ENCODE measurements around the gene TENT4B. TPM values are rescaled to one million over a fixed set of nuclear protein-coding genes. Genes with fewer than 3 reads are reported as not detected.
A peak's percentile ranks its signal among the peaks of the same experiment; 100 is the strongest.

TENT4B gene
- total RNA-seq, 2 experiments from 2014 or later = 5.8 to 8.8 TPM

- H3K9me3 ChIP-seq (ENCODE audit: low read length) = no peaks in the 10 kb centered on the region; the same call in 1 of the 2 replicates
- no peaks in the 10 kb centered on the region for H3K36me3 ChIP-seq (ENCODE audit: insufficient read depth, low read length)
- peaks cover 7% of the 10 kb centered on the region for H4K20me1 ChIP-seq (ENCODE audit: insufficient read depth, low read length)
- intact Hi-C loops (cut with micrococcal nuclease; ENCODE audit: unreplicated experiment) = loop anchor here (5.0 kb wide), 1 partner anchor 128 kb away; the partner anchor contains the start of gene HEATR3
- no peak overlapping the region for H2AFZ ChIP-seq (ENCODE audit: low read length)
- peak overlapping the region; percentile 41 for H3K4me2 ChIP-seq (ENCODE audit: low read length)
- H3K27ac ChIP-seq (ENCODE audit: low read depth, low read length, poor library complexity, severe bottlenecking) = no peak overlapping the region
- ChIA-PET POLR2A (interaction anchor here (1.6 kb wide), 1 partner anchor 15 kb away, joined by 4 read pairs; no protein-coding TSS in a partner anchor), CTCF (ENCODE audit: unreplicated experiment) (no interaction called here)
- BruUV-seq (replicated peaks) = no TSS peak
- no peak for DNase-seq (ENCODE audit: low spot score)
- peaks cover 50% of the 10 kb centered on the region for H3K4me1 ChIP-seq (ENCODE audit: insufficient read depth, low read length, poor library complexity, severe bottlenecking)
- no peak for TF ChIP-seq CTCF (conservative IDR thresholded peaks at IDR 0.05; ENCODE audit: low read length)
- no peak for TF ChIP-seq EZH2phosphoT487 (IDR thresholded peaks at IDR 0.05; ENCODE audit: borderline replicate concordance, low read depth, low read length)
- H3K4me3 ChIP-seq (ENCODE audit: low read depth, low read length, poor library complexity, severe bottlenecking) = no peak overlapping the region
- H3K9me2 ChIP-seq (ENCODE audit: insufficient read depth, low read length) = no peaks in the 10 kb centered on the region
- H3K79me2 ChIP-seq (ENCODE audit: insufficient read depth, low read depth, low read length) = peaks cover 17% of the 10 kb centered on the region; the same call in 1 of the 2 replicates
Observed at GRCh38 chr16:50195276-50195675, 42.2 kb downstream of the TENT4B start.

- intact Hi-C loops (cut with micrococcal nuclease; ENCODE audit: unreplicated experiment) = loop anchor here (5.0 kb wide), 1 partner anchor 128 kb away; the partner anchor contains the start of gene HEATR3
- H3K4me3 ChIP-seq (ENCODE audit: low read depth, low read length, poor library complexity, severe bottlenecking) = no peak overlapping the region
- no peak for TF ChIP-seq EZH2phosphoT487 (IDR thresholded peaks at IDR 0.05; ENCODE audit: borderline replicate concordance, low read depth, low read length)
- no peak for TF ChIP-seq CTCF (conservative IDR thresholded peaks at IDR 0.05; ENCODE audit: low read length)
- no peak overlapping the region for H2AFZ ChIP-seq (ENCODE audit: low read length)
- H3K4me1 ChIP-seq (ENCODE audit: insufficient read depth, low read length, poor library complexity, severe bottlenecking) = peaks cover 50% of the 10 kb centered on the region
- DNase-seq (ENCODE audit: low spot score) = no peak
- ChIA-PET CTCF (ENCODE audit: unreplicated experiment) (no interaction called here), POLR2A (interaction anchor here (0.6 to 1.7 kb wide), 3 partner anchors 10 to 29 kb away, joined by 3 to 5 read pairs (median 4); no protein-coding TSS in a partner anchor)
- no peak overlapping the region for H3K4me2 ChIP-seq (ENCODE audit: low read length)
- H3K9me3 ChIP-seq (ENCODE audit: low read length) = no peaks in the 10 kb centered on the region; the same call in 1 of the 2 replicates
- no peaks in the 10 kb centered on the region for H3K9me2 ChIP-seq (ENCODE audit: insufficient read depth, low read length)
- no peaks in the 10 kb centered on the region for H3K36me3 ChIP-seq (ENCODE audit: insufficient read depth, low read length)
- H3K27ac ChIP-seq (ENCODE audit: low read depth, low read length, poor library complexity, severe bottlenecking) = no peak overlapping the region
- BruUV-seq (replicated peaks) = no TSS peak
- H3K79me2 ChIP-seq (ENCODE audit: insufficient read depth, low read depth, low read length) = peaks cover 17% of the 10 kb centered on the region; the same call in 1 of the 2 replicates
- H4K20me1 ChIP-seq (ENCODE audit: insufficient read depth, low read length) = peaks cover 3% of the 10 kb centered on the region
Observed at GRCh38 chr16:50195756-50196155, 42.6 kb downstream of the TENT4B start.

GRCh38 chr16:50197582-50197981 is 44.5 kb downstream of the TENT4B start:
- BruUV-seq (replicated peaks) = no TSS peak
- H4K20me1 ChIP-seq (ENCODE audit: insufficient read depth, low read length) = no peaks in the 10 kb centered on the region
- H3K4me3 ChIP-seq (ENCODE audit: low read depth, low read length, poor library complexity, severe bottlenecking) = no peak overlapping the region
- no peaks in the 10 kb centered on the region; the same call in 1 of the 2 replicates for H3K9me3 ChIP-seq (ENCODE audit: low read length)
- peak; percentile 51 for DNase-seq (ENCODE audit: low spot score)
- H3K79me2 ChIP-seq (ENCODE audit: insufficient read depth, low read depth, low read length) = peaks cover 17% of the 10 kb centered on the region; the same call in 1 of the 2 replicates
- H3K36me3 ChIP-seq (ENCODE audit: insufficient read depth, low read length) = no peaks in the 10 kb centered on the region
- H3K4me1 ChIP-seq (ENCODE audit: insufficient read depth, low read length, poor library complexity, severe bottlenecking) = peaks cover 50% of the 10 kb centered on the region
- H2AFZ ChIP-seq (ENCODE audit: low read length) = peak overlapping the region; percentile 17; the same call in 1 of the 2 replicates
- intact Hi-C loops (cut with micrococcal nuclease; ENCODE audit: unreplicated experiment) = loop anchor here (5.0 kb wide), 1 partner anchor 130 kb away; the partner anchor contains the start of gene HEATR3
- TF ChIP-seq CTCF (conservative IDR thresholded peaks at IDR 0.05; ENCODE audit: low read length) (no peak), EZH2phosphoT487 (IDR thresholded peaks at IDR 0.05; ENCODE audit: borderline replicate concordance, low read depth, low read length) (no peak)
- ChIA-PET CTCF (ENCODE audit: unreplicated experiment) (interaction anchor here (1.5 kb wide), 1 partner anchor 13 kb away, joined by 3 read pairs; no protein-coding TSS in a partner anchor), POLR2A (interaction anchor here (0.6 to 1.7 kb wide), 5 partner anchors 12 to 177 kb away, joined by 3 to 6 read pairs (median 5); no protein-coding TSS in a partner anchor)
- peak overlapping the region; percentile 34 for H3K4me2 ChIP-seq (ENCODE audit: low read length)
- H3K9me2 ChIP-seq (ENCODE audit: insufficient read depth, low read length) = no peaks in the 10 kb centered on the region
- H3K27ac ChIP-seq (ENCODE audit: low read depth, low read length, poor library complexity, severe bottlenecking) = peak overlapping the region; percentile 12
